GM11168 (cell line): ENCODE data around the gene MTCH1.

Experiments
- in situ Hi-C: fragments of 300-500 bp; cut with MboI; formaldehyde crosslinking; loops from one replicate; pipeline ENCODE4 v1.12.0; 2022; ENCODE audit warnings: low sequenced_read_pairs; ENCODE audit not compliant: unreplicated experiment

MTCH1 gene

DNA sequence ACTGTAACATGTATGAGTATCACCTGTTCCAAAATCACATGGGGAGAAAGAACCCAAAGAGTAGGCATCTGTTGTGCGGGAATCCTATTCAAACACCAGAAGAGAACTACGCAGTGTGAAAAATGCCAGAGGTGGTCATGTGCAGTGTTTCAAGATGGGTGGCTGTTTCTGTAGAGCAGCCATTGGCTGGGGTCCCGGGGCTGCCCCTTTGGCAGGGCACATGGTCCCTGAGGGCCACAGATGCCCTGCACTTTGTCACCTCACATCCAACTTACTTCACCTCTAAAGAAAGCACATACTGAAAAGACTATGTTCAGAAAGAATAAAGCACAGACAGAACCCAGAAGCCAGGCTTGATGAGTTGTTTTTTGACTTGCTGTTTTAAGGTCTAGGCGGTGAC is 12.3 kb downstream of the MTCH1 start:
- in situ Hi-C loops = no loop called here

DNA sequence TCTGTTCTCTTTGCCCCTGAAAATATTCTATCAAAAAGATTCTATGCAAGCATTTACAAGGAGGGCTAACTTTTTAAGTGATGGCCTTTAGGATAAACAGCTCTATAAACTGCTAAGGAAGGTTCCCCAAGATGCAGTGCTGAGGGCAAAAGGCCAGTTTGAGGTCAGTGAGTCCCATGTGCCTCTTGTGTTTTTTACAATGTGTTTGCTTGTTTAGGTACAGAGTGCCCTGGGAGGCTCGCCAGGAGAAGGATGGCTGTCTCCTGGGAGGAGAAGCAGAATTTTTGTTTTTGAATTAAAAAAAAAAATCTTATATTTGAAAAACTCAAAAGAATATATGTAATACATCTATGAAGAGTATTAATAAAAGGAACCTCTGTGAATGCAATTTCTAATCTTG is 12.8 kb downstream of the MTCH1 start:
- in situ Hi-C loops = no loop called here

- in situ Hi-C loops = no loop called here
Measured at GRCh38 chr6:36971921-36972673, 13.9 kb downstream of the MTCH1 start.

DNA sequence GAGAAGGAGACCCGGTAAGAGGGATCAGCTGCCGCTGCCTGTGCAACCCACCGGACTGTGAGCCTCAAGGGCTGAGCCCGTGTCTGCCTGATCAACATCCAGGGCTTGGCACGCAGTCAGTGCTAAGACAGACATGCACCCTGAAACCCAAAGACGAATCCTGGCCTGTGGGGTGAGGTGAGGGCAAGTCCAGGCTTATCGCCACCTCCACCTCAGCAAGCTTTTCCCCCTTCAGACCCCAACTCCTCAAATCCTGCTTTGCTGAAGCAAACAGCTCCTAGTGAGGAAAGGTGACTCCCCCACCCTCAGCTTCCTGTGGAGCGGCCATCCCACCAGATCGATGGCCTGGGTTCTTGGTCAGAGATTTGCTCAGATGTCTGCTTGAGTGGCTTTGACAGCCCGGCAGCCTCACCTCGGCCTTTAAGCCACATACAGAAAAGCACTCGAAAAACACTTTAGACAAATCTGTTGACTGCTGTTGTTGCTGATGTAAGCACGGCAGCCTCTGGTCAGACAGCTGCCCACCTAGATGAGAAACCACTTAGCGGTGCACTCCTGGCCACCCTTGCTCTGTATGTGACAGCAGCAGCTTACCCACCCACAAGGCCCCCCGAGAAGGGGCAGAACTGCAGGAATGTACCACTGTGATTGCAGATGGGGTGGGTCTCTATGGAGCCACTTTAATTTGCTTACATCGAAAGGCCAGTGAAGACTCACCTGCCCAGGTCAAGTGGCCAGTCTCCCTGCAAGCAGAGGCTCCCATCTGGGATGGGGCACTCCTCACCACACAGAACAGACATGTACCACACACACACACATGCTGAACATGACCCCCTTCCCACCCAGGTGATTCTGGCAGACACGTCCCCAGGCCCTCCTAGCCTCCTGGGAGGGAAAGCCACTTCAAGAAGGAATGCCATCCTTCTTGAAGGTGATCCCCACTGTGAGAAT is 14.8 kb downstream of the MTCH1 start:
- in situ Hi-C loops = no loop called here

- in situ Hi-C loops = no loop called here
Measured at GRCh38 chr6:36969988-36970891, 15.8 kb downstream of the MTCH1 start.

DNA sequence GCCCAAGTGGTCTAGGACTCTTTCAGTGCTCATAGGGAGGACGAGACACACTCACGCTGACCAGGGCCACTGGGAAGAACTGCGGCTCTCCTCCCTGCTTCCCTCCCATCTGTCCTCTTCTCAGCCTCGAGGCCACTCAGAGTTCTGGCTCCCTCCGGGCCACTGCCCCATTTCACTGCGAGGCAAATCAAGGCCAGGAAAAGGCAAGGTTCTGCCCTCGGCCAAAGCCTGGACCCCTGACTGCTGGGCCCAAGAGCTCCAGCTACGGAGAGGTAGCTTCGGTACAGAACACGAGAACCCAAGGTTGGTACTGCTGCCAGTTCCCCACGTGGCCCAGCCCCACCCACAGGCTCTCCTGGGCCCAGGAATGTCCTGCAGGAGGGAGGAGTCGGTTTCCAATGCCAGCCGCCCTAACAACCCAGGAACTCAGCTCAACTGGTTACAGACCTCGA is 16.7 kb downstream of the MTCH1 start:
- in situ Hi-C loops = no loop called here

- in situ Hi-C loops = no loop called here
Measured at GRCh38 chr6:36968266-36968977, 17.6 kb downstream of the MTCH1 start.

DNA sequence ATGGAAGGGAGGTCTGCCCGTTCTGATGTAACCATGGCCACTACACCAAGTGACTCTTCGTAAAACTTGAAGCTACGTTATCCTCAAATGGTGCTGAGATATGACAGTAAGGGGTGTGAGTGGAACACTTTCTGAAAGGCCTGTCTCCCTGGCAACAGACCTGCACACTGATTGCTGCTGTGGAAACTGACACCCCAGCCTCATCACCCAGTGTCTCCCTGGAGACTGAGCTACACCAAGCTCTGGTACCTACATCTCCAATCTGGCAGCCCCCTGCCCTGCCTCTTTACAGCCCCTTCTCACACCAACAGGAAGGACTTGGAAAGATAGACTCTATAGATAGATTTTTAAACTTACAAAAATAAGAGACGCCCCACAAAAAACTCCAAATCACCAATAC is 18.2 kb downstream of the MTCH1 start:
- in situ Hi-C loops = no loop called here

- in situ Hi-C loops = no loop called here
Measured at GRCh38 chr6:36967301-36967700, 18.7 kb downstream of the MTCH1 start.

DNA sequence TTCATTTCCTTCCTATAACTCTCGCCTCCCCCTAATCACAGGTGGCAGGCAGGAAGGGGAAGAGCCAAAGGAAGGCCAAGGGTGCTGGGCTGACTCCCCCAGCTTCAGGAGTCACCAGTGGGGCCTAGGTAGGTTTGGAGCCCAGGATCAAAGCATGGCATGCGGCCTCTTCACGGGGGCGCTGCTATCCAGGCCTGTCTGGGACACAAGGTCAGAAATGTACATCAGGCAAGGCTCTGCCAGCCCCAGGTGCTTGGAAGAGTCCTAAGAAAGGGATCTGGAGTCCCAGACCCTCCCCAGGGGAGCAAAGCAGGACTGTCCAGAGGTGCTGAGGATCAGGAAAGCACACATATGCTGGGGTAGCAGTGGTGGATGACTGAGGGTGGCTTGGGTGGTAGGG is 21.1 kb downstream of the MTCH1 start:
- in situ Hi-C loops = no loop called here

DNA sequence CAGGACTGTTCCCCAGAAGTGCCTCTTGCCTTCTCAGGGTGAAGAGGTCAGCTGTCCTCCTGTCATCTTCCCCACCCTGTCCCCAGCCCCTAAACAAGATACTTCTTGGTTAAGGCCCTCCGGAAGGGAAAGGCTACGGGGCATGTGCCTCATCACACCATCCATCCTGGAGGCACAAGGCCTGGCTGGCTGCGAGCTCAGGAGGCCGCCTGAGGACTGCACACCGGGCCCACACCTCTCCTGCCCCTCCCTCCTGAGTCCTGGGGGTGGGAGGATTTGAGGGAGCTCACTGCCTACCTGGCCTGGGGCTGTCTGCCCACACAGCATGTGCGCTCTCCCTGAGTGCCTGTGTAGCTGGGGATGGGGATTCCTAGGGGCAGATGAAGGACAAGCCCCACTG is 21.6 kb downstream of the MTCH1 start:
- in situ Hi-C loops = no loop called here

DNA sequence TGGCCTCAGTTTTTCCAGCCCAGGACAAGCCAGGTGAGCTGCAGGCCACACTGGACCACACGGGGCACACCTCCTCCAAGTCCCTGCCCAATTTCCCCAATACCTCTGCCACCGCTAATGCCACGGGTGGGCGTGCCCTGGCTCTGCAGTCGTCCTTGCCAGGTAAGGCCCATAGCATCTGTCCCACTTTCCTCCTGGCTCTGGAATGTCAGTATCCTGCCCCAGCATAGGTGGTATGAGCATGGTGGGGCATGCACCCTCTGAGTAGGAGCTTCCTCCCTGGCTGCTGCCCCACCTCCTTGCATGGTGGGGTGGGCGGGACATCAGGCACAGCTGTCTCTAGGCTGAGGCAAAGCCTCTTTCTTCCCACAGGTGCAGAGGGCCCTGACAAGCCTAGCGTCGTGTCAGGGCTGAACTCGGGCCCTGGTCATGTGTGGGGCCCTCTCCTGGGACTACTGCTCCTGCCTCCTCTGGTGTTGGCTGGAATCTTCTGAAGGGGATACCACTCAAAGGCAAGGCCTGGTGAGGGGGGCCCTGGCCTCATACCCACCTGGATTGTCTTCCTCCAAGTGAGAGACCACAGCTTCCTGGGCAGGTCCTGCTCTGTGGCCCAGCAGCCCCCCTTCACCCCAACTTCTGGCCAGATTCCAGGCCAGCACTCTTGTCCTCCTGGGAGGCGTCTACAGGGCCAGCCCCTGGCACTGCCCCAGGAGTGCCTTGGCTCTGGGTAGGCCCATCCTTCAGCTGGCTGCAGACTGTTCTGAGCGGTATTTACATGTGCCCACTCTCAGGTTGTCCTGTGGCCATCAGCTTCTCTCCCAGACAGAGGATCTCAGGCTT is 22.3 kb downstream of the MTCH1 start:
- in situ Hi-C loops = no loop called here

GRCh38 chr6:36962874-36963273 is 23.1 kb downstream of the MTCH1 start:
- in situ Hi-C loops = no loop called here

GRCh38 chr6:36961441-36962435 is 24.3 kb downstream of the MTCH1 start:
- in situ Hi-C loops = no loop called here

DNA sequence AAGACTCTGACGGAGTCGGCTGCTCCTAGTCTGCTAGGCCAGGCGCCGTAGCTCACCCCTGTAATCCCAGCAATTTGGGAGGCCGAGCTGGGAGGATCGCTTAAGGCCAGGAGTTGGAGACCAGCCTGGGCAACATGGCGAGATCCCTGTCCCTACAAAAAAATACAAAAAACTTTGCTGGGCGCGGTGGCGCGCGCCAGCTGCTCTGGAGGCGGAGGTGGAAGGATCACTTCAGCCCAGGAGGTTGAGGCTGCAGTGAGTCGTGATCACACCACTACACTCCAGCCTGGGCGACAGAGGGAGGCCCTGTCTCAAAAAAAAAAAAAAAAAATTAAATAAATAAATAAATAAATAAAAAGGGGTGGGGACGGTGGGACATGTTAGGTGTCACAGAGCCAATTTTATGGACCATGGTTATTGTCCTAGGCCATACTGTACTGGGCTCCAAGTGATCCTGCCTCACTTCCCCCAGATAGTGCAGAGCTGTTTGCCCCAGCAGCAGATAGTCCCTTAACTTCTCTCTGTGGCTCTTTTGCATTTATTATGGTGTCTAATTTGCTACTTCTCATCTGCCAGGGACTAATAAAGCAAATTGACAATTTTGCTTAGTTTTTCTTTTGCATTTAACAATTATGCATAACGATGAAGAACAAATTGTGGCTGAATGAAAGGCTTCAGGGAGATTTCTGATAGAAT is 26.3 kb downstream of the MTCH1 start:
- in situ Hi-C loops = no loop called here

DNA sequence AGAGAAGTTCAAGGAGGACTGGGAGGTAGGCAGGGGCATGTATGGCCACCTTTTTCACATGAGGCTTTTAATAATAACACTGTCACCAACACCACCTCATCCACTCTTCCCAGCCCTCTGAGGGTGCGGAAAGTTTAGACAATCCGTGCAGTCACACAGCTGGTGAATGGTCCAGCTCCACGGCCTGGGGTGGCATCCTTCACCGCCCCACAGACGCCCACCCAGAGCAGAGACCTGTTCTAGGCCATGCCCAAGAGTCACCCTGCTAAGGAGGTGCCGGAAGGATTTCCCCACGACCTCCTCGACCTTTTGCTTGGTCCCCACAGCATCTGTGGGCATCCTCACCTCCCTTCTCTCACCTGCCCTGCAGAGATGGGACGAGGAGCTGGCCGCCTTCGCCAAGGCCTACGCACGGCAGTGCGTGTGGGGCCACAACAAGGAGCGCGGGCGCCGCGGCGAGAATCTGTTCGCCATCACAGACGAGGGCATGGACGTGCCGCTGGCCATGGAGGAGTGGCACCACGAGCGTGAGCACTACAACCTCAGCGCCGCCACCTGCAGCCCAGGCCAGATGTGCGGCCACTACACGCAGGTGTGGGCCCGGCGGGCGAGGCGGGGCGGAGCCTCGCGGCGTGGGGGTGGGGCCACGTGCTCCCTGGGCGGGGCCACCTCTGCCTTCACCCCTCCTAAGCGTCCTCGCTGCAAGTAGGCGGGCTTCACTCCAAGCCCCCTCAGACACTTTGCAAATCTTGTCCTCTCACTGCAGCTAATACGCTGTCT is 27.0 kb downstream of the MTCH1 start:
- in situ Hi-C loops = no loop called here
